ENCODE data around the gene HSBP1. TPM values are rescaled to one million over a fixed set of nuclear protein-coding genes. Genes with fewer than 3 reads are reported as not detected.

Gene HSBP1
- total and polyA plus RNA-seq, 2 of the 13 experiments (the other 11 are each of a cell fraction or from before 2014, with no cell fraction given), result 249 to 292 TPM

- Histone ChIP-seq H2AFZ (ENCODE audit: low read length) (no peak overlapping the region), H3K36me3 (replicated peaks in 1 of 2; ENCODE audit: control insufficient read depth in 1 of 2, insufficient read depth in 2 of 2, low read length in 2 of 2) (no peaks in the 10 kb centered on the region), H3K79me2 (ENCODE audit: insufficient read depth, low read length) (no peaks in the 10 kb centered on the region), H3K9me3 (ENCODE audit: low read length) (no peaks in the 10 kb centered on the region), H3K4me2 (ENCODE audit: low read depth, low read length) (no peak overlapping the region), H3K27ac (ENCODE audit: extremely low read length, insufficient read depth, low read length) (no peak overlapping the region), H4K20me1 (ENCODE audit: insufficient read depth, low read length) (no peaks in the 10 kb centered on the region), H3K9ac (ENCODE audit: insufficient read depth, low read depth, low read length) (no peak overlapping the region), H3K4me3 (replicated peaks in 1 of 3; ENCODE audit: insufficient read depth in 1 of 3, low read depth in 2 of 3, low read length in 3 of 3) (no peak overlapping the region), H3K27me3 (ENCODE audit: control insufficient read depth in 1 of 2, insufficient read depth in 2 of 2, low read length in 2 of 2) (peaks cover 0 to 33% of the 10 kb centered on the region in 2 experiments; a peak in 3 of 5 replicates), H3K4me1 (ENCODE audit: insufficient read depth, low read length) (no peaks in the 10 kb centered on the region)
- ChIA-PET CTCF (ENCODE audit: low intra/inter-chr PET ratio, low total read pairs) (no interaction called here), POLR2A (no interaction called here)
- no peak for DNase-seq (ENCODE audit: low spot score)
- in situ Hi-C loops (cut with HindIII; ENCODE audit: extremely low pct_ligation_motif_present, low pct_unique_long_range_greater_than_20kb) (no loop called here), intact Hi-C loops (cut with micrococcal nuclease; ENCODE audit: unreplicated experiment) (no loop called here)
- no peak for ATAC-seq
- WGBS (ENCODE audit: low lambda C conversion rate), result 25% methylated on average over 7 of the region's 7 CpGs
- no TSS peak for BruUV-seq (replicated peaks)
- no peak for TF ChIP-seq FOXK1 (CRISPR knock-in tag; IDR thresholded peaks at IDR 0.05; ENCODE audit: borderline replicate concordance, low read depth)
- TF ChIP-seq MAFF (IDR thresholded peaks at IDR 0.05; ENCODE audit: low read depth, low read length), result peak; percentile 95
- TF ChIP-seq ZNF510 (CRISPR knock-in tag; IDR thresholded peaks at IDR 0.05; ENCODE audit: low read depth), result no peak
- no peak for TF ChIP-seq HOXD1 (CRISPR knock-in tag; IDR thresholded peaks at IDR 0.05)
- TF ChIP-seq MAFK (conservative IDR thresholded peaks at IDR 0.05 in 1 of 2, IDR thresholded peaks at IDR 0.05 in 1 of 2; ENCODE audit: low read length in 2 of 2), result peak; percentile 91 to 97
- no peak for TF ChIP-seq PAWR (CRISPR knock-in tag; IDR thresholded peaks at IDR 0.05; ENCODE audit: borderline replicate concordance)
- FAIRE-seq, result no peak
These were observed 54.9 kb downstream of the HSBP1 start for GRCh38 chr16:83862661-83863060.

GRCh38 chr16:83863682-83864081, 55.9 kb downstream of the HSBP1 start:
- Histone ChIP-seq H3K4me1 (ENCODE audit: insufficient read depth, low read length) (no peaks in the 10 kb centered on the region), H4K20me1 (ENCODE audit: insufficient read depth, low read length) (no peaks in the 10 kb centered on the region), H3K27me3 (ENCODE audit: control insufficient read depth in 1 of 2, insufficient read depth in 2 of 2, low read length in 2 of 2) (peaks cover 0 to 23% of the 10 kb centered on the region in 2 experiments; a peak in 2 of 5 replicates), H3K27ac (ENCODE audit: extremely low read length, insufficient read depth, low read length) (no peak overlapping the region), H3K4me3 (replicated peaks in 1 of 3; ENCODE audit: insufficient read depth in 1 of 3, low read depth in 2 of 3, low read length in 3 of 3) (no peak overlapping the region), H3K36me3 (replicated peaks in 1 of 2; ENCODE audit: control insufficient read depth in 1 of 2, insufficient read depth in 2 of 2, low read length in 2 of 2) (no peaks in the 10 kb centered on the region), H2AFZ (ENCODE audit: low read length) (no peak overlapping the region), H3K9me3 (ENCODE audit: low read length) (no peaks in the 10 kb centered on the region), H3K79me2 (ENCODE audit: insufficient read depth, low read length) (no peaks in the 10 kb centered on the region), H3K4me2 (ENCODE audit: low read depth, low read length) (no peak overlapping the region), H3K9ac (ENCODE audit: insufficient read depth, low read depth, low read length) (no peak overlapping the region)
- CTCF ChIA-PET (ENCODE audit: low intra/inter-chr PET ratio, low total read pairs), result no interaction called here
- TF ChIP-seq CHCHD3 (CRISPR knock-in tag; IDR thresholded peaks at IDR 0.05) (no peak), NFYB (CRISPR knock-in tag; IDR thresholded peaks at IDR 0.05) (peak; percentile 33; the same call in 1 of the 2 replicates)
- FAIRE-seq (no peak), DNase-seq (ENCODE audit: low spot score) (no peak), ATAC-seq (no peak)
- in situ Hi-C loops (cut with HindIII; ENCODE audit: extremely low pct_ligation_motif_present, low pct_unique_long_range_greater_than_20kb), result no loop called here
- intact Hi-C loops (cut with micrococcal nuclease; ENCODE audit: unreplicated experiment), result no loop called here
- POLR2A ChIA-PET, result no interaction called here
- 0% methylated on average over 1 of the region's 1 CpG for WGBS (ENCODE audit: low lambda C conversion rate)
- BruUV-seq (replicated peaks), result no TSS peak

Other genes starting within 250 kb of the HSBP1 start
- gene MLYCD, start 91.1 kb downstream of the HSBP1 start, total RNA-seq (2016; rRNA removed; fragmentation: Illumina TruSeq; extraction: Trizol), result 2.8 and 4.0 TPM in 2 replicates
- gene MLYCD, start 91.1 kb downstream of the HSBP1 start, polyA plus RNA-seq (2011; rRNA removed), result 1.8 and 2.0 TPM in 2 replicates
- 18.1 and 27.1 TPM in 2 replicates for gene OSGIN1, start 145.3 kb downstream of the HSBP1 start, total RNA-seq (2016; rRNA removed; fragmentation: Illumina TruSeq; extraction: Trizol)
- 20.5 and 26.5 TPM in 2 replicates for gene OSGIN1, start 145.3 kb downstream of the HSBP1 start, polyA plus RNA-seq (2011; rRNA removed)
- gene NECAB2, start 160.3 kb downstream of the HSBP1 start, total RNA-seq (2016; rRNA removed; fragmentation: Illumina TruSeq; extraction: Trizol), result 0.49 TPM in 1 of 2 replicates, not detected in the other
- 0.21 TPM in 1 of 2 replicates, not detected in the other for gene NECAB2, start 160.3 kb downstream of the HSBP1 start, polyA plus RNA-seq (2011; rRNA removed)
- 0.24 TPM in 1 of 2 replicates, not detected in the other for gene SLC38A8, start 234.8 kb downstream of the HSBP1 start, total RNA-seq (2016; rRNA removed; fragmentation: Illumina TruSeq; extraction: Trizol)
- gene SLC38A8, start 234.8 kb downstream of the HSBP1 start, polyA plus RNA-seq (2011; rRNA removed), result 0.37 and 0.61 TPM in 2 replicates